ENCODE data around the gene PCMTD2.
"Not testable (repeated sequence)": the region's sequence is repeated elsewhere in the genome, so short reads cannot be mapped to it uniquely, and the experiment has no call there.

Gene PCMTD2

GRCh38 chr20:64224351-64225170 is 31.0 kb upstream of the PCMTD2 start:
- DNase-seq (ENCODE audit: low spot score) = peak; percentile 51

GRCh38 chr20:64225171-64225595 is 30.4 kb upstream of the PCMTD2 start:
- DNase-seq (ENCODE audit: low spot score) = no peak

GRCh38 chr20:64225828-64226598 is 29.5 kb upstream of the PCMTD2 start:
- no peak for DNase-seq (ENCODE audit: low spot score)

- DNase-seq (ENCODE audit: low spot score) = no peak
Observed at GRCh38 chr20:64226686-64227580, 28.6 kb upstream of the PCMTD2 start.

GRCh38 chr20:64228086-64228653 is 27.4 kb upstream of the PCMTD2 start:
- no peak for DNase-seq (ENCODE audit: low spot score)

- no peak for DNase-seq (ENCODE audit: low spot score)
Observed at GRCh38 chr20:64228751-64229506, 26.6 kb upstream of the PCMTD2 start.

GRCh38 chr20:64229507-64230061 is 26.0 kb upstream of the PCMTD2 start:
- DNase-seq (ENCODE audit: low spot score) = no peak

- no peak for DNase-seq (ENCODE audit: low spot score)
Observed at GRCh38 chr20:64230461-64231145, 24.9 kb upstream of the PCMTD2 start.

- no peak for DNase-seq (ENCODE audit: low spot score)
Observed at GRCh38 chr20:64231621-64232550, 23.7 kb upstream of the PCMTD2 start.

- no peak for DNase-seq (ENCODE audit: low spot score)
Observed at GRCh38 chr20:64232794-64233193, 22.8 kb upstream of the PCMTD2 start.

GRCh38 chr20:64233725-64234124 is 21.8 kb upstream of the PCMTD2 start:
- DNase-seq (ENCODE audit: low spot score) = no peak

GRCh38 chr20:64234291-64234791 is 21.2 kb upstream of the PCMTD2 start:
- DNase-seq (ENCODE audit: low spot score) = no peak

GRCh38 chr20:64234921-64235565 is 20.5 kb upstream of the PCMTD2 start:
- not testable (repeated sequence) for DNase-seq (ENCODE audit: low spot score)

- no peak for DNase-seq (ENCODE audit: low spot score)
Observed at GRCh38 chr20:64236137-64237088, 19.1 kb upstream of the PCMTD2 start.

GRCh38 chr20:64237316-64237715 is 18.2 kb upstream of the PCMTD2 start:
- DNase-seq (ENCODE audit: low spot score) = no peak

- DNase-seq (ENCODE audit: low spot score) = no peak
Observed at GRCh38 chr20:64238115-64238825, 17.3 kb upstream of the PCMTD2 start.
